GM12801 (cell line): ENCODE results near the gene RCOR1.

Source experiments
- TF ChIP-seq, protein P1 (sequence below): IDR thresholded peaks from one replicate; pipeline ENCODE4 v1.5.1; 2011; ENCODE audit warnings: control low read depth; ENCODE audit not compliant: insufficient read length; ENCODE audit errors: extremely low read depth

RCOR1 gene

DNA sequence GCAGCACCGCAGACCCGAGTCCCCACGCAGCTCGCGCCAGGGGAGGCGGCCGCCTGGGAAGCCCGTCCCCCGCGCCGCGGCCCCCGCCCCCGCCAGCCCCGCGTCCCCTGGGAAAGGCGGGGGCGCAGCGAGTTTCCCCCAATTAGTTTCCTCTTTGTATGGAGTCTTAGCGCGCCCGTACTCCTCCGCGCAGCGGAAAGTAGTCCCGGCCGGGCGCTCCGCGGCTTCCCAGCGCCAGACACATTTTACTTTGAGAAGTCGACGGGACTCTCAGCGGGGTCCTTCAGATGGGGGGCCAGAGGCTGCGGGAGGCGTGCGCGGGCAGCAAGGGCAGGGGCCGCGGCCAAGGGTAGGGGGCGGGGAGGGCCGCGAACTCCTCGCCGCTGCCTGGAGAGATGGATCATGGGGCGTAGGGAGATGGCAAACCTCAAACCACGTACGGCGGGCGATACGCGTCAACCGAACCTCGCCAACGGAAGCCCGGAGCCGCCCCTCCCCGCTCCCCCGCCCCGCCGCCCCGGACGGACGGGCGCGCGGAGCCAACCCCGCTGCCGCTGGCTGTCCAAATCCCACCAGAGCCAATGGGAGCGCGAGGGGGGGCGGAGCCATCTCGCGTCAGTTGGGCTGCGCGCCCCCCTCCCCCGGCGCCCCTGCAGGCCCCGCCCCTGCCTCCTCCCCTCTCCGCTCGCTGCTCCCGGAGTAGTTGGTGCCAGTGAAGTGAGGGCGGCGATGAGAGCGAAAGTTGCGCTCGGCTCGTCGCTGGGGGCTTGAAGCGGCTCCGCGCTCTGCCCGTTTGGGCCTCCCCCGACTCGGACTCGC, at the start of gene RCOR1:
Gene RCOR1, plus strand, starts transcription at position 706 of the 819 bp plus-strand sequence. CDS start 238 bp downstream, outside the sequence.
- TF ChIP-seq, protein P1, sequence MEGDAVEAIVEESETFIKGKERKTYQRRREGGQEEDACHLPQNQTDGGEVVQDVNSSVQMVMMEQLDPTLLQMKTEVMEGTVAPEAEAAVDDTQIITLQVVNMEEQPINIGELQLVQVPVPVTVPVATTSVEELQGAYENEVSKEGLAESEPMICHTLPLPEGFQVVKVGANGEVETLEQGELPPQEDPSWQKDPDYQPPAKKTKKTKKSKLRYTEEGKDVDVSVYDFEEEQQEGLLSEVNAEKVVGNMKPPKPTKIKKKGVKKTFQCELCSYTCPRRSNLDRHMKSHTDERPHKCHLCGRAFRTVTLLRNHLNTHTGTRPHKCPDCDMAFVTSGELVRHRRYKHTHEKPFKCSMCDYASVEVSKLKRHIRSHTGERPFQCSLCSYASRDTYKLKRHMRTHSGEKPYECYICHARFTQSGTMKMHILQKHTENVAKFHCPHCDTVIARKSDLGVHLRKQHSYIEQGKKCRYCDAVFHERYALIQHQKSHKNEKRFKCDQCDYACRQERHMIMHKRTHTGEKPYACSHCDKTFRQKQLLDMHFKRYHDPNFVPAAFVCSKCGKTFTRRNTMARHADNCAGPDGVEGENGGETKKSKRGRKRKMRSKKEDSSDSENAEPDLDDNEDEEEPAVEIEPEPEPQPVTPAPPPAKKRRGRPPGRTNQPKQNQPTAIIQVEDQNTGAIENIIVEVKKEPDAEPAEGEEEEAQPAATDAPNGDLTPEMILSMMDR, result no peak

DNA sequence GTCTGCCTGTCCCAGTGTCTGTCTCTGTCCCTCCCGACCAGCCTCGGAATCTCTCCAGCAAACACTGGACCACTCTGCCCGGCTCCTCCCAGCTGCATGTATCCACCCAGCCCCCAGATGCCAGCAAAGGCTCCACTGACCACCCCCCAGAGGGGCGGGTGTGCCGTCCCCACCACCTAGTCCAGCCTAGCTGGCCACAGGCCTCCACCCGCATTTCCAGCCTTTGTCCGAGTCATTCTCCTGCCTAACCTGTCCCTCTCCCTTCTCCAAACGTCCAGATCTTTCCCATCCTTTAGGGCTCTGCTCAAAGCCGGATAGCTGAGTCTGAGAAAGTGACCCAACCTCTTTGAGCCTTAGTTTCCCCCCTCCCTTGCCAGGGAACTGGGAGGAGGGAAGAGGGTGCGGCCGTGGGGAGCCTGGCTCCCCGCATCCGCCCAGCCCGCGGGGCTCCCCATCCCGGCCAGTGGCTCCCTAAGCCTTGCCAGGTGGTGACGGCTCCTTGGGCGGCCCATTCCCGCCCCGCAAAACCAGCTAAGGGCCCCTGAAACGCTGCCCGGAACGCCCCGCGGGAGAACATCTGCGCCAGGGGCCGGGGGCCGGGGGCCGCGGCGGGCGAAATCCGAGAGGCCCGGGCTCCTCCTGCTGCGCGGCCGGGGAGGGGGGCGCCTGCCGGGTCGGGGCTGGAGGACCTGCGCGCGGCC, 48.3 kb upstream of the RCOR1 start:
- TF ChIP-seq, protein P1, result no peak

DNA sequence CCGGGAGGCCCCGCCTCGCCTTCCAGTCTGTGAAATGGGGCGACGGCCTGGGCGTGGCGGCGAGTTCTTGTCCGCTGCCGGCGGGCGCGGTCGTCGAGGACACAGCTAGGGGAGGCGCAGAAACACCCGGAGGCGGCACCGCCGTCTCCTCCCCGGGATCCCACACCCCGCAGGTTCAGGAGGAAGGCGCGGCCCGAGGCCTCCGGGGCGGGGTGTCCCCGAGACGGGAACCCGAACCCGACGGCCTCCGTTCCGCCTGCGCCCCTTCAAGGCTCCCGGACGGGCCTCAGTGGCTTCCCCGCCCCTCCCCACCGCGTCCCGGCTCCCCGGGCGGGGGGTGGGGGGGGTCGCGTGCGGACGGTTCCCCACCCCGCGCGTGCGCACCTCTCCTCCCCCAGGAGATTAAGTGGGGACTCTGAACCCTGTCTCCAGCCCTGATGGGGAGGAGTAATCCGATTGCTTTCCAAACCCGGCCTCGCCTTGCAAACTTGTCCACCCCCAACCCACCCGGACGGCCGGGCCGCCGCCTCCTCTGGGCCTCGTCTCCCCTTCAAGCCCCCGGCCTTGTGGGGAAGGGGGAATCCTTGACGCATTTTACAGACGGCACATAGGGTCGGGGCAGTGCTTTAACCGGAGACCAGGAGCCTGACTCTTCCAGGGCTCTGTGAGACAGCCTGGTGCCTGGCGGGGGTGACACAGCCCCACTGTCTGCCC, 47.5 kb upstream of the RCOR1 start:
- TF ChIP-seq, protein P1, result no peak

DNA sequence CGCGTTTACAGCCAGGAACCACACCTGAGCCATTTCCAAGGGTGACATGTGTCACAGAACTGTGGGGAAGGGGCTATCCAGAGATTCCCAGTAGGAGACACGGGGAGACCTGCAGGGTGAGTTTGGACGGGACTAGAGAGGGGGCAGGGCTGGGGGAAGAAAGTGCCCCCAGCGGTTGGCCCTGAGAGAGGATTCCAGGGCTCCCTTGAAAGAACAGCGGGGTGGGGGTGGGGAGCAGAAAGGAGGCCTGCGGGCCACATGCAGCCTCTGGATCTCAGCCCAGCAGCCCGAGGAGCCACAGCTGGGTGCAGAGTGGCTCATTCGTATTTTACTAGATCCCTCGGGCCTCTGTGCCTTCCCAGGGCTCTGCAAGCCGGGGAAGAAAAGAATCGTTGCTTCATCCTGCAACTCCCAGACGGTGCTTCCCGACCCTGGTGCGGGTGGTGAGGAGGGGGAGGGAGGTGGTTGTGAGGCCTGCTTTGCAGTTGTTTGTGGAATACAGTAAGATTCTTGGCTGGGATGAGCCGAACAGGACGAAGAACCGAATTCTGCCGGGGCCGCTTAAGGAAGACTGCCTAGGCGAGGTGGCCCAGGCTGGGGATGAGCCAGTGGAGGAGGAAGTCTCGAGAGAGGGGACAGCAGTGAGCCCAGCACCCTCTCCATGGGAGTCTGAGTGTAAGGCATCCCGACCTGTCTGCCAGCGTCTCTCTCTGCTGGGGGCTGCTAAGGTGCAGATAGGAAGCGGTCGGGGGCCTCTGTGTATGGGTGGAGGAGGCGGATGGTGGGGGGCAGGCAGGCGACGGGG, 46.8 kb upstream of the RCOR1 start:
- TF ChIP-seq, protein P1, result no peak

DNA sequence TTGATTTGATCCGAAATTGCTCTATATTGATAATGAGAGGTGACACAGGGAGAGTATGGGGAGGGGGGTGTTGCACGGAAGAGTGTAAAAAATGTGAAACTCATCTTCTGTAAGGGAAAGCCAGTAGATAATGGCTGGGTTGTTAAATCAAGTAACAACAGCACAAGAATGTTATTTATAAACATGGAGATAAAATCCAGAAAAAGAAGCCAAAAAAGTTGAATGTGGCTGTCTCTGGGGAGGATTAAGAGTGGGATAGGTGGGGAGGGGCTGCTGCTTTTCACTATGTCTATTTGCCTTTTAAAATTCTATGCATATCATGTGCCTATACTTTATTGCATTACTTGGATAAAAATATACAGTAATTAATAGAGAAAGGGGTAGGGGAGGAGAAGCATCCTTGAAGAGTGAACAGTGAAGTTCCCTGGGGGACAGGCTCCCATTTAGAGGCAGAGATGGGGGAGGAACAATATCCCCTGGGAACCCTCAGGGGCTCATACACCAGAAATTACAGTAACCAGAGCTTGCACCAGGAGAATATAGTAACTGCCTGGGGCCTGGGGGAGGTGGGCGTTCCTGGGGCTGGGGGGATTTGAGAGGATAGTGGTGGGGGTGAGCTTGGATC, 43.7 kb upstream of the RCOR1 start:
- TF ChIP-seq, protein P1, result no peak

DNA sequence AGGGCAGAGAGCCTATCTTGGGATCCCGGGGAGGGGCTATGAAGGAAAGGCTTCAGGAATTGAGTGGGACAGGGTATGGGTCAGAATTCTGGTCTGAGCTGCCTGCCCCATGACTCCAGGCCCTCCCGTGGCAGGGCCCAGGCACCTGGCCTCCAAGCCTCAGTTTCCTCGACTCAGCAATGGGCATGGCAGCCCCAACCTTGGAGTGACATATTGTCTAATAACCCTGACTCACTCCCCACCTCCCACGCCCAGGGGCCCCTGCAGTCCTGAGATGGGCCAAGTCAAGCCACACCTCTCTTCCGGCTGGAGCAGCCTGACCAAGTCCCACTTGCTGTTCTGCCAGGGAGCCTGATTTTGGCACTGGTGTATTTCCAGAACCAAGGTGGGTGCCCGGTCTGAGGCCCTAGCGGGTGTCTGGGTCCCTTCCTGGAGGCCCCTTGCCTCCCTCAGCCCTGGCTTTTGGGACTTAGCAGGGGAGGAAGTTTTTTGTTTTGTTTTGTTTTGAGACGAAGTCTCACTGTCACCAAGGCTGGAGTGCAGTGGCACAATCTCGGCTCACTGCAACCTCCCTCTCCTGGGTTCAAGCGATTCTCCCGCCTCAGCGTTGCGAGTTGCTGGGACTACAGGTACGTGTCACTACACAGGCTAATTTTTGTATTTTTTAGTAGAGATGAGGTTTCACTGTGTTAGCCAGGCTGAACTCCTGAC, 40.3 kb upstream of the RCOR1 start:
- TF ChIP-seq, protein P1, result no peak
